ENCODE measurements around the gene FAM184B. TPM values are rescaled to one million over a fixed set of nuclear protein-coding genes. Genes with fewer than 3 reads are reported as not detected.

Gene FAM184B
- total RNA-seq, 1 donor from 2014 or later: 0.02 TPM

DNA sequence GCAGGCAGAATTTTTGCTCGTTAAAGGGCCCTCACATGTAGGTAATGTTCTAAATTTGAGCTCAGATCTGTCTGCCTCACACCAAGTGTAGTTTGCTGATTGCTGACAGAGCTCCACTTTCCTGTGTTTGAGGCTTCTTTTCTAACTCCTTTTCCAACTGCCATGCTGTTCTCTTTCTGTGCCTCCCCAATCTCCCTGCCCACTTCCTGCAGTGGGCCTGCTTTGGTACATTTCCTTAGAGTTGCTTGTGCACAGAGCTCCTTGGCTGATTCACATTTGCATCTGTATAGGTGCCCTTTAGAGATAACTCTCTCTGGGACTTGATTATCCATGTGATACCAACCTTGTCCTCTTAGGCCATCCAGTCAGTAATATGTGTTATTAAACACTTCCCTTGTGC lies 162.5 kb downstream of the FAM184B start:
- peaks cover 24% of the 10 kb centered on the region for H3K36me3 Mint-ChIP-seq (ENCODE audit: low read depth)

GRCh38 chr4:17616283-17616682 lies 165.1 kb downstream of the FAM184B start:
- Mint-ChIP-seq H3K27ac (ENCODE audit: unreplicated experiment) (no peak overlapping the region), H3K4me1 (ENCODE audit: low read depth) (peaks cover 43% of the 10 kb centered on the region), H3K36me3 (ENCODE audit: low read depth) (peaks cover 10% of the 10 kb centered on the region), H3K9me3 (ENCODE audit: low read depth) (no peaks in the 10 kb centered on the region), H3K27me3 (ENCODE audit: low read depth) (no peaks in the 10 kb centered on the region), H3K4me3 (ENCODE audit: unreplicated experiment) (peak overlapping the region; percentile 22)
- no peak for DNase-seq (ENCODE audit: low spot score)
- TF ChIP-seq, protein P1, sequence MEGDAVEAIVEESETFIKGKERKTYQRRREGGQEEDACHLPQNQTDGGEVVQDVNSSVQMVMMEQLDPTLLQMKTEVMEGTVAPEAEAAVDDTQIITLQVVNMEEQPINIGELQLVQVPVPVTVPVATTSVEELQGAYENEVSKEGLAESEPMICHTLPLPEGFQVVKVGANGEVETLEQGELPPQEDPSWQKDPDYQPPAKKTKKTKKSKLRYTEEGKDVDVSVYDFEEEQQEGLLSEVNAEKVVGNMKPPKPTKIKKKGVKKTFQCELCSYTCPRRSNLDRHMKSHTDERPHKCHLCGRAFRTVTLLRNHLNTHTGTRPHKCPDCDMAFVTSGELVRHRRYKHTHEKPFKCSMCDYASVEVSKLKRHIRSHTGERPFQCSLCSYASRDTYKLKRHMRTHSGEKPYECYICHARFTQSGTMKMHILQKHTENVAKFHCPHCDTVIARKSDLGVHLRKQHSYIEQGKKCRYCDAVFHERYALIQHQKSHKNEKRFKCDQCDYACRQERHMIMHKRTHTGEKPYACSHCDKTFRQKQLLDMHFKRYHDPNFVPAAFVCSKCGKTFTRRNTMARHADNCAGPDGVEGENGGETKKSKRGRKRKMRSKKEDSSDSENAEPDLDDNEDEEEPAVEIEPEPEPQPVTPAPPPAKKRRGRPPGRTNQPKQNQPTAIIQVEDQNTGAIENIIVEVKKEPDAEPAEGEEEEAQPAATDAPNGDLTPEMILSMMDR (IDR thresholded peaks at IDR 0.05): no peak

More for the DNA sequence above, 162.5 kb downstream of the FAM184B start:
- no peaks in the 10 kb centered on the region for H3K9me3 Mint-ChIP-seq (ENCODE audit: low read depth)
- H3K4me3 Mint-ChIP-seq (ENCODE audit: unreplicated experiment): no peak overlapping the region
- peaks cover 41% of the 10 kb centered on the region for H3K4me1 Mint-ChIP-seq (ENCODE audit: low read depth)
- TF ChIP-seq, protein P1 (IDR thresholded peaks at IDR 0.05): no peak
- no peaks in the 10 kb centered on the region for H3K27me3 Mint-ChIP-seq (ENCODE audit: low read depth)
- H3K27ac Mint-ChIP-seq (ENCODE audit: unreplicated experiment): peak overlapping the region; percentile 86
- no peak for DNase-seq (ENCODE audit: low spot score)

DNA sequence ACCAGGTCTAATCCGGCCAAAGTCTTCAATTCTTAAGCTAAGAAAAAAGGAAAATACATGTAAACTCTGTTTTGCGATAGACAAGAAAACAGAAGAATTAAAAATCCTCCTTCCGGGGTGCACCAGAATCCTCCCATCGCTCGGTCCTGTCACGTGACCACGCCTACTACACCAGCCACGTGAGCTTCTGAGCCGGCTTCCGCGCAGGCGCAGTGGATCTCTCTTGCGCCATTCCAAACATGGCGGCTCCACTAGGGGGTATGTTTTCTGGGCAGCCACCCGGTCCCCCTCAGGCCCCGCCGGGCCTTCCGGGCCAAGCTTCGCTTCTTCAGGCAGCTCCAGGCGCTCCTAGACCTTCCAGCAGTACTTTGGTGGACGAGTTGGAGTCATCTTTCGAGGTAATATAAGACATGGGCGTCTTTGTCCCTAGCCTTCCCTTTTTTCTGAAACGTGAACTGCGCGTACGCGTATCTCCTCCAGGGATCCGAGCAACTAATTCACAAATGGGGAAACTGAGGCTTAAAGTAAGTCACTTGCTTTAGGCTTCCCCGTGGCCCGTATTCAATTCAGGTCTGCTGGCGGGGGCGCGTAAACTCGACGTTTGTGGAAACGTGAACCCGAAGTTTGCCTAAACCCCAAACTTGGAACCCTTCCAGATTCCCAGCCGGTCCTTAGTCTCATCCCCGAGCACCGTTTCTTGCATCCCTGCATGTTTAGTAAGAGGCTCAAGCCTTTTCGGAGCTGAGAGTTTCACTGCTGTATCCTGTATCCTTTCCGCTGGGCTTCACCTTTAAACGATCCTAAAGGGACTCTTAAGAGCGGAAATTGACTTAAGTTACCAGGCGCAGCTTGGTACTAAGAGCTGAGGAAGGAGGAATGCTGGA lies 166.8 kb downstream of the FAM184B start, which contains the start of gene MED28:
Gene MED28, plus strand, starts transcription at position 226 of the 884 bp plus-strand sequence. Its CDS starts 14 bp downstream, at position 240.
- DNase-seq (ENCODE audit: low spot score): peak; percentile 97
- Mint-ChIP-seq H3K9me3 (ENCODE audit: low read depth) (no peaks in the 10 kb centered on the region), H3K27ac (ENCODE audit: unreplicated experiment) (peak within 1 kb of the TSS; percentile 98), H3K27me3 (ENCODE audit: low read depth) (no peaks in the 10 kb centered on the region), H3K4me3 (ENCODE audit: unreplicated experiment) (peak within 1 kb of the TSS; percentile 95), H3K4me1 (ENCODE audit: low read depth) (peaks cover 37% of the 10 kb centered on the region), H3K36me3 (ENCODE audit: low read depth) (peaks cover 5% of the 10 kb centered on the region)
- TF ChIP-seq, protein P1 (IDR thresholded peaks at IDR 0.05): no peak

GRCh38 chr4:17613761-17614415 lies 167.5 kb downstream of the FAM184B start:
- Mint-ChIP-seq H3K36me3 (ENCODE audit: low read depth) (peaks cover 5% of the 10 kb centered on the region), H3K4me1 (ENCODE audit: low read depth) (peaks cover 29% of the 10 kb centered on the region), H3K27ac (ENCODE audit: unreplicated experiment) (peak overlapping the region; percentile 98), H3K9me3 (ENCODE audit: low read depth) (no peaks in the 10 kb centered on the region), H3K4me3 (ENCODE audit: unreplicated experiment) (peak overlapping the region; percentile 95), H3K27me3 (ENCODE audit: low read depth) (no peaks in the 10 kb centered on the region)
- no peak for DNase-seq (ENCODE audit: low spot score)
- TF ChIP-seq, protein P1 (IDR thresholded peaks at IDR 0.05): no peak

DNA sequence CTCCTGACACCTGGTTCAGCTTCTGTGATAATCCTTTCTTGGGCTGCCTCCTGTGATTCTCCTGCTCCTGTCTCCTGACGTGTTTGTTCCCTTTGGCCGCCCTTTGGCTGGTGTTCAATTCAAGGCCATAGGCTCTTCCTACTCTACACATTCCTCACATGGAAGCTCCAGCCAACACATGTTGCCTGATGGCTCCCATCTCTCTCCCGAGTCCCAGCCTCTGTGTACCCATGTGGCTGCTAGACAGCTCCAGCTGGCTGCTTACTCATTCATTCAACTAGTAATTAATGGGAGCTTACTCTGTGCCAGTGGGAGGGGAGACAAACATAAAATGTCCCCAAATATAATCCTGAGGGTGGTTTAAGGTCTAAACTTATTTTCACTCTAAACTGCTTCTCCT lies 176.2 kb downstream of the FAM184B start:
- TF ChIP-seq, protein P1 (IDR thresholded peaks at IDR 0.05): no peak
- DNase-seq (ENCODE audit: low spot score): no peak

More for the DNA sequence above, 176.2 kb downstream of the FAM184B start:
- Mint-ChIP-seq H3K4me1 (ENCODE audit: low read depth) (no peaks in the 10 kb centered on the region), H3K4me3 (ENCODE audit: unreplicated experiment) (no peak overlapping the region), H3K9me3 (ENCODE audit: low read depth) (no peaks in the 10 kb centered on the region), H3K27me3 (ENCODE audit: low read depth) (no peaks in the 10 kb centered on the region), H3K36me3 (ENCODE audit: low read depth) (peaks cover 11% of the 10 kb centered on the region), H3K27ac (ENCODE audit: unreplicated experiment) (no peak overlapping the region)

Measured in chondrocyte (in vitro differentiated cells).